Fibroblast of skin of right biceps (primary cell): ENCODE data around the gene TSPAN4.
A peak's percentile ranks its signal among the peaks of the same experiment; 100 is the strongest.

Source experiments
- DNase-seq: peaks from one replicate; pipeline ENCODE4 v3.0.0-alpha.2; 2013

Gene TSPAN4

GRCh38 chr11:837189-837989 is 5.3 kb upstream of the TSPAN4 start:
- DNase-seq = no peak

- no peak for DNase-seq
Measured at GRCh38 chr11:837990-838307, 4.7 kb upstream of the TSPAN4 start.

- DNase-seq = no peak
Measured at GRCh38 chr11:838441-839279, 4.0 kb upstream of the TSPAN4 start.

GRCh38 chr11:839280-839623 is 3.4 kb upstream of the TSPAN4 start:
- DNase-seq = no peak

GRCh38 chr11:839875-840617 is 2.6 kb upstream of the TSPAN4 start:
- DNase-seq = no peak

- DNase-seq = no peak
Measured at GRCh38 chr11:841981-842369, 677 bp upstream of the TSPAN4 start.

- no peak for DNase-seq
Measured at GRCh38 chr11:843086-843734, 558 bp downstream of the TSPAN4 start.

- peak; percentile 97 for DNase-seq
Measured at GRCh38 chr11:843818-844692, 1.4 kb downstream of the TSPAN4 start.

GRCh38 chr11:844693-845644 is 2.3 kb downstream of the TSPAN4 start:
- DNase-seq = peak; percentile 89

- DNase-seq = peak; percentile 54
Measured at GRCh38 chr11:845872-846495, 3.3 kb downstream of the TSPAN4 start.

- DNase-seq = peak; percentile 53
Measured at GRCh38 chr11:846496-847098, 3.9 kb downstream of the TSPAN4 start.

- DNase-seq = no peak
Measured at GRCh38 chr11:847876-848275, 5.2 kb downstream of the TSPAN4 start.

- peak; percentile 30 for DNase-seq
Measured at GRCh38 chr11:848380-848931, 5.8 kb downstream of the TSPAN4 start.

- DNase-seq = no peak
Measured at GRCh38 chr11:849104-849824, 6.6 kb downstream of the TSPAN4 start.

GRCh38 chr11:849951-850774 is 7.5 kb downstream of the TSPAN4 start:
- no peak for DNase-seq

GRCh38 chr11:850775-851763 is 8.4 kb downstream of the TSPAN4 start:
- no peak for DNase-seq

- no peak for DNase-seq
Measured at GRCh38 chr11:852762-853161, 10.1 kb downstream of the TSPAN4 start.
